H1 (cell line): ENCODE results near the gene KCNK4. TPM values are rescaled to one million over a fixed set of nuclear protein-coding genes. Genes with fewer than 3 reads are reported as not detected.
A peak's percentile ranks its signal among the peaks of the same experiment; 100 is the strongest.

Experiments used
- BACH1 ChIP-seq: IDR thresholded peaks from 2 replicates; pipeline ENCODE4 v1.6.1; 2012; ENCODE audit warnings: low read length, improper control_type of control experiment
- CHD7 ChIP-seq: fragments of 300-600 bp; sonication (generic); IDR thresholded peaks from 2 replicates; pipeline ENCODE4 v1.7.1; 2012; ENCODE audit warnings: low read length, moderate library complexity, mild to moderate bottlenecking, inconsistent platforms; ENCODE audit not compliant: insufficient replicate concordance
- KDM4A ChIP-seq: IDR thresholded peaks from one replicate; pipeline ENCODE4 v1.7.1; 2012; ENCODE audit warnings: low read depth, mild to moderate bottlenecking, moderate library complexity, low read length, inconsistent platforms; ENCODE audit not compliant: severe bottlenecking
- PHF8 ChIP-seq: fragments of 200-600 bp; sonication (generic); conservative IDR thresholded peaks from 2 replicates; pipeline ENCODE4 v1.7.1; 2012; ENCODE audit warnings: low read depth, mild to moderate bottlenecking, inconsistent platforms, low read length, moderate library complexity
- POU5F1 ChIP-seq: IDR thresholded peaks from 2 replicates; pipeline ENCODE4 v1.6.1; 2011; ENCODE audit warnings: low read depth, mild to moderate bottlenecking, low read length, moderate library complexity
- RFX5 ChIP-seq: IDR thresholded peaks from 2 replicates; pipeline ENCODE4 v1.6.1; 2011; ENCODE audit warnings: low read depth, low read length, improper control_type of control experiment, borderline replicate concordance
- RXRA ChIP-seq: IDR thresholded peaks from 2 replicates; pipeline ENCODE4 v1.6.1; 2011; ENCODE audit warnings: low read depth, mild to moderate bottlenecking, low read length, moderate library complexity; ENCODE audit not compliant: insufficient read depth
- SIRT6 ChIP-seq: IDR thresholded peaks from one replicate; pipeline ENCODE4 v1.7.1; 2012; ENCODE audit warnings: low read length, inconsistent platforms
- SP4 ChIP-seq: IDR thresholded peaks from 2 replicates; pipeline ENCODE4 v1.6.1; 2012; ENCODE audit warnings: low read length, inconsistent platforms
- SRF ChIP-seq: IDR thresholded peaks from 2 replicates; pipeline ENCODE4 v1.6.1; 2011; ENCODE audit warnings: mild to moderate bottlenecking, low read depth, low read length, moderate library complexity
- polyA plus RNA-seq, 7 experiments: library from polyadenylated mRNA; depleted of rRNA in 3 of 7; stranded (reverse) in 5 of 7; unstranded in 2 of 7; fragments of >200 nt in 5 of 7; fragments of 200-250 nt in 2 of 7; gene quantifications; 1 replicate in 5 of 7; 2 replicates in 1 of 7; 4 replicates in 1 of 7; pipeline versions ENCODE4 v1.2.1 to v1.2.3, GENCODE V29; 2011 to 2013; ENCODE audit warnings: missing spikeins in 2 of 7, mixed read lengths in 2 of 7
- total RNA-seq: library from RNA; stranded (reverse); fragmentation: NEBNext Ultra II Directional; extraction: Animal tissue kit (Norgen Biotek cat#: 25700); gene quantifications from 2 replicates; pipeline ENCODE4 v1.2.1, GENCODE V29; 2021

Gene KCNK4
- total and polyA plus RNA-seq, 2 of the 8 experiments (the other 6 are each of a cell fraction or from before 2014, with no cell fraction given) = 0.19 TPM; not detected in 1

- TF ChIP-seq CHD7 = no peak
- TF ChIP-seq BACH1 = peak; percentile 66; the same call in 1 of the 2 replicates
- peak; percentile 42; the same call in 1 of the 2 replicates for TF ChIP-seq SRF
- TF ChIP-seq PHF8 = peak; percentile 37; the same call in 1 of the 2 replicates
- peak; percentile 32 for TF ChIP-seq KDM4A
- no peak for TF ChIP-seq RFX5
- no peak for TF ChIP-seq SIRT6
- TF ChIP-seq SP4 = peak; percentile 81; the same call in 1 of the 2 replicates
- TF ChIP-seq RXRA = no peak
- no peak for TF ChIP-seq POU5F1
These were observed 21.4 kb upstream of the KCNK4 start (continued) for GRCh38 chr11:64269540-64270220.
